KG1 (cell line): ENCODE measurements around the gene RPN2.

Experiments
- DNase-seq: peaks from one replicate; lab custom pipeline; 2025; lab: John Stamatoyannopoulos, UW

Gene RPN2

DNA sequence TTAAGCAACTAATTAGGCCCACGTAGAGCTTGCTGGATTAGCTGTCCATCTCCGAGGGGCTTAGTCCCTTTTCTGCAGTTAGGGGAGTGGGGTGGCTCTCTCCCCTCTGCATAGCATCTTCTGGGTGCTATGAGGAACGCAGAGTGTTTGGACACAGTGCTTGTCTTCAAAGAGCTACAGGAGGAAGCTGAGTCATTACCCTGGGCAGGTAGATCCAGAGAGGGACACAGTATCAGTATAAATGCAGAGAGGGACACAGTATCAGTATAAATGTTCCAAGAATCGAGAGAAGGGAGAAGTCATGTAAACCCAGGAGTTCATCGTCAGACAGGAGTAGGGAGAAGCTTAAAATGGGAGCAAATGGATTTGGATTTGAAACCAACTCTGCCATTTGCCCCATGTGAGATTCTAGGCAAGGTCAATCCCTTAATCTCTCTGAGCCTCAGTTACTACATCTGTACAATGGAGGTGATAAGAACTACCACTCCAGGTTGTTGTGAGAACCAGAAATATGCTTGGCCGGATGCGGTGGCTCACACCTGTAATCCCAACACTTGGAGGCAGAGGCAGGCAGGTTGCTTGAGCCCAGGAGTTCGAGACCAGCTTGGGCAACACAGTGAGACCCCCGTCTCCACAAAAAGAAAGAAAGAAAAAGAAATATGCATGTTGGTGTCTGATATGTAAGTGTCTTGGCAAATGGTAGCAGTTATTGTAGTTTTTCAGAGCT, 88.0 kb downstream of the RPN2 start:
- DNase-seq: no peak

DNA sequence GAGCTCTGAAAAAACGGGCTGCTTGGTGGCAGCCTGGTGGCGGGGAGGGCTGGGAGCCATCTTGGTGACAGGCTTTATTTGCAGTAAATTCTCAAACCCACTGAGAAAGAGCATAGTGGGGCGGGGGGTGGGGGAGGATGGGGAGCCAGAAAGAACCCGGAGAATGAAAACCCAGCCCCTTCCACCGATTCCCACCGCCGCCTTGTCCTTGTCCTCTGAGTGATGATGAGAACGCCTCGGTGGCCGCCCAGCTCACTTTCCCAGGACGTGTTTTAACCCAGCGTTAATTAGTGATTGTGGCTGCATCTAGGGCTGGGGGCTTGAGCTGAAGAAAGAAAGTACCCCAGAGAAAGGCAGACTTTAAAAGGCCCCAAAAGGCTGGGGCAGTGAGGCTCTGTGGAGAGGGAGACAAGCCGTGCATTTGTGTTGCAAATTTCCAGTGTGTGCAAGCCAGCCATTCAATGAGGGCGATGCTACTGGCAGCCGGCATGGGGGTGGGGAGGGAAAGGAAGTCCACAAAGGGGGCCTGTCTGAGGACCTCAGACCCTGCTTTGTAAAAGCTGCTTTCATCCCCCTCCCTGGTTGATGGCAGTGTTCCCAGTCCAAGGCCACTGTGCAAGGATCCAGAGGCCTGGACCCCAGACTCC, 88.7 kb downstream of the RPN2 start:
- DNase-seq: no peak

DNA sequence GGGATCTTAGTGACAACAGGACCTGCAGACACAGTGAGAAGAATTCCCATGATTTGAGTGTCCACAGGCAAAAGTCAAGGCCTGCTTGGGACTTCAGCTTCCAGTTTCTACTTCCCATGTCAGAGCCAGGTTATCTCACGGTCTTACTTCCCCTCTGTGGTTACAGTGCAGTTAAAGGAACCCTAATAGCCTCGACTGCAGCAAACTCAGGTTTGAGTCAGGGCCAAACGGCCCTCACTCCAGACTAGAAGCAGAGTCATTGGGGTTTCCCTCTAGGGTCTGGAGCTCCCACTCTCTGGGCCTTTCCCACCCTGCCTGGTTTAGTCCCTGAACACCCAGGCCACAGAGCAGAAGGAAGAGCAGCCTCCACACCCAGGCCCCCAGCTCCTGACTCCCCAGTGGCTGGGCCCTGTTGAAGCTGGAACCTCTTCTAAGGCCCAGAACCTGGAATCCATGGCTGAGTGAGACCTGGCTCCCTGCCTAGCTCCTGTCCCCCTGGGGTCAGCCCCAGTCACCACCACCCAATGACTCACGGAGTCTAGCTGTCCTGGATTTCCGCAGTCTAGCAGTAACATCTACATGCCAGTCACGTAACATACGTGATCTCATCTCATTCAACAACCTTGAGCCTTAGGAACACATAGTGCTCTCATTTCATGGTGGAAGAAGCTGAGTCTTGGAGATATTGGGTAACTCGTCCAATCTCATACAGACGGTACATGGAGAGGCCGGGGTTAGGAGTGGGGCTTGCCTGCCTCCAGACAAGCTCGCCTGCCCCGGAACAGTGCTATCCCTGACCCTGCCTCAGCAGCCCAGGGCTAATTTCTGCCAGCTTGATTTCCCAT, 91.7 kb downstream of the RPN2 start:
- DNase-seq: peak; percentile 63

DNA sequence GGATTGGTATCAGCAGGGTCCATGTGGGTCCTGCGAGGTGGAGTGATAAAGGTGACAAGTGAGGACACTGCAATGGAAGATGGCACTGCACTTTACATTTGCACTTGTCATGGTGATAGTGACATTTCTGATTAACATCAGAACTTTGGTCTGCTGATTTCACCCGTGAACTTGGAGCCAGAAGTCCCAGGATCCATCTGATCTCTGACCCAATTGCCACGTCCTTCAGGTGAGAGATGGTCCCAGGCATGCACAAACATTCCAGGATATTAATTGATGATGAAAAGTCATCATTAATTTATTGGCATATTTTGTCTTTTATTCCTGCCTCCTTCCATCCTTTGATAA, 92.3 kb downstream of the RPN2 start:
- DNase-seq: no peak

DNA sequence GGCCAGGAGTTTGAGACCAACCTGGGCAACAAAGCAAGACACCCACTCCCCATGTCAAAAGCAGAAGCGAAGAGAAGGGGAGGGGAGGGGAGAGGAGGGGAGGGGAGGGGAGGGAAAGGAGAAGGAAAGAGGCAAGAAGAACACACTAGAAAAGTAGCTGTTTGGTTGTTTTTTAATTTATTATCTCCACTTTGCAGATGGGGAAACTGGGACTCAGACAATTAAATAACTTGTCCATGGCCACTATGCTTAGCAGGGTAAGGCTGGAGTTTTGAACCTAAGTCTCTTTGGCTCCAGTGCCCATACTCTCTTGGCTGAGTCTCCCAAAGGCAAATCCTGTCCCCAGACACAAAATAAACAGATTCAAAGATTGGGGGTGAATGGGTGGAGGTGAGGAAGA, 94.9 kb downstream of the RPN2 start:
- no peak for DNase-seq

DNA sequence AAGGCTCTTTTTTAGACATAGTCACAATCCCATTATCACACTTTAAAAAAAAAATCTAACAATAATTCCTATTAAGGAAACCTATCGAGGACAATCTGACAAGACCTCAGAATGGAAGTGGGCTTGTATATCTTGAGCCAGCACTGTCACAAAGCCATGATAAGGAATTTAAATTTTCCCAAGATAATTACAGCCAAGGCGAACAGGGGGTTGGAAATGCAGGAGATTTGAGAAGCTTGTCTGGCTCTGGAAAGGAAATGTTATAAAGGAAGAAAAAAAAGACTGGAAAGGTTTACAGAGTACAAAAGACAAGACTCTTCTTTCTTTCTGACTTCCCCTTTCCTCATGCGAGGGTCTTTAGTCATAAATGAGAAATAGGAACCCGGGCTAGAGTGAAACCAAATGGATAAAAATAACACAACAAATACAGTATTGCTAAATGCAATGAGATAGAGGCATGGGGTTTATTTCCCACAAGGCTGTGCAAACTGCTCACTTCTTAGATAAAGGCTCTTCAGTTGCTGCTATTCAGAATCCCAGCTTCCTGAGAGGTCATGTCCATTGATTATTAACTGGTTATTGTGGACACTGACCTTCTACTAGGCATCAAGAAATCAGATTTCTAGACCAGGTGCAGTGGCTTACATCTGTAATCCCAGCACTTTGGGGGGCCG, 95.9 kb downstream of the RPN2 start:
- DNase-seq: no peak

DNA sequence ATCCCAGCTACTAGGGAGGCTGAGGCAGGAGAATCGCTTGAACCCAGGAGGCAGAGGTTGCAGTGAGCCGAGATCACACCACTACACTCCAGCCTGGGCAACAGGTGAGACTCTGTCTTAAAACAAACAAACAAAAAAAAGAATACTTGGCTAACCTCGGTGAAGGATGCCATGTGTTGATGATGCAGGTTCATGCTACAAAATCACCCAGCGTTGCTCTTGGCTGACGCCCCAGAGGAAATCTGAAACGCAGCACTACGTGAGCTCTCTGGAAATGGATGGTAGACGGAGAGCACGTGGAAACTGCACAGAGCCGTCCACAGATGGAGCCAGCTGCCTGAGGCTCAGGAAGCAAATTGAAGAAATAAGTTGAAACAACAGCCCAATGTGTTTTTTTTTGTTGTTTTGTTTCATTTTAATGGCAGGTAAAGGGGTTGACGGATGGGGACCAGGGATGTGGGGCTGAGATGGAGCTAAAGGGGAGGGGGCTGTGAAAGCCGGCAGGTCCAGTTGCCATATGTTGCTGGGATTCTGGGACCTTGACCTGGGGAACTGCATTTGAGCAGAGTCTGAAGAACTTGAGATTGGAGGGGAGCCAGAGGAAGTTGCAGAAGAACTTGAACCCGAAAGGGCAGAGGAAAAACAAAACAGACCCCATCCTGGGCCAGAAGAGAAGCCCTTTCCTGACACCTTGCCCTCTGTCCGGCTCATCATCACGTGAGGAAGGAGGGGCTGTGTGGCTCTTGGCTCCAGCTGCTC, 97.5 kb downstream of the RPN2 start:
- no peak for DNase-seq

DNA sequence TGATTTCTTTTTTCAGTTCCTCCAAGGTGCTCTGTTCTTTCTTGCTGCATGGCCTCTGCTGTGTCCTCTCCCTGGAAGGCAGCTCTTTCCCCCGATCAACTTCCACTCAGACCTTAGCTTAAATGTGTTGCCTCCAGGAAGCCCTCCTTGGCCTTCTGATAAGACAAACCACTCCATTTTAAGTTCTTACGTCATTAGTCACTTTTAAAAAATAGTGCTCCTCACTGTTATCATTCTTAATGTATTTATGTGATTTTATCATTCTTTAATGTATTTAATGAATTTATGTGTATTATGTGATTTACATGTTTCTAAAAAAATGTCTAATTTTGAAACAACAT, 98.1 kb downstream of the RPN2 start:
- DNase-seq: no peak

DNA sequence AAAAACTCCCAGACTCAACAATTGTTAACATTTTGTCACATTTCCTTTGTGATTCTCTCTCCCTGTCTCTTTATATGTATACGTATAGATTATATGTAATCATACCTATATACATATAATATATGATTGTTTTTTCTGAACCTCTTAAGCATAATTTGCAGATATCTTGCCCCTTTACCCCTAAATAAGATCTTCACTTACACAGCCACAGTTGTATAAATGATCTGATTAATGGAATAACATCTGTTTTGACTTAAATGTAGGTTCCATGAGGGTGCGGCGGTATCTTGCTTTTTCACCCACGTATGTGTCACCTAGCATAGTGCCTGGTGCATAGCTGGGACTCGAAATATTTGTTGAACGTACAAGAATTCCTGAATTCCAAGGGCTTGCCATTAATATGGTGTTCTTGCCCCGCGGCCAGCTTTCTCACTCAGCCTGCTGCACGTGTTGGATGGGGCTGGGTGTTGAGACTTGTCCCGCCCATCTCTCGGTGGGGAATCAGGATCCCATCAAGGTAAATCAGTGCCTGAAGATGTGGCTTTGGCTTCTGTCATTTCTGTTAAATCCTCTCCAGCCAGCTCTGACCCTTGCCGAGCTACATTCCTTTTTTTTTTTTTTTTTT, 99.9 kb downstream of the RPN2 start:
- no peak for DNase-seq

DNA sequence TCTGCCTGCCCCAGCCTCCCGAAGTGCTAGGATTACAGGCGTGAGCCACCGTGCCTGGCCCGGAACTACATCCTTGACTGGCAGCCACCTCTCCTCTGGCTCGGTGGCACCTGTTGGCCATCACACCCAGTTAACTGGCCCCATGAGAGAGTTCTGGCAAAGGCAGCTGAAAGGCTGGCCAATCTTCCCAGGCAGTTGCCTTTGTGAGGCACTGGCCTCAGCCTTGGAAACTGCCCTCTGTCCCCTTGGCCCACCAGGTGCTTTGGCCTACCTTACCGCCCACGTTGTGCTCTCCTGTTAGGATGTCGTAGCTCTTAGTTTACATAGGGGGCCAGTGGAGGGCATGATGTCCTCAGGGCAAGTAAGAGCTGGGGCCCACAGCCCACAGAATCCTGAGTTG, 100.7 kb downstream of the RPN2 start:
- DNase-seq: no peak

DNA sequence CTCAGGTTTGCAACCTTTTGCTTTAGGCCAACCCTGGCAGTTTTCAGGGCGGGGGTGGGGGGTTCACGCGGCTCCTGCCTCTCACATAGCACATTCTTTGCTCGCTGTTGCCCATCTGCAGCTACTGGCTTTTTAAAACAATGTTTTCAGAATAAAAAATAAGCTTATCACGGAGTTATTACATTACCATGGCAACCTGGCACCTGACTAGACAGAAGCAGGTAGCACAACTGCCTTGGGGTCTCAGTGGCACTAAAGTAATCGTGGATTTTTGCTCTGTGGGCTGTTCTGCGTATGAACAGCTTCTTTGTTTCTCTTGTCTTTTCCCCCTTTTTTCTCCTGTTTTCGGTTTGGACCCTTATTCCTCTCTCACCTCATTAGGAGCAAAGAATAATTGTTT, 101.3 kb downstream of the RPN2 start:
- no peak for DNase-seq

DNA sequence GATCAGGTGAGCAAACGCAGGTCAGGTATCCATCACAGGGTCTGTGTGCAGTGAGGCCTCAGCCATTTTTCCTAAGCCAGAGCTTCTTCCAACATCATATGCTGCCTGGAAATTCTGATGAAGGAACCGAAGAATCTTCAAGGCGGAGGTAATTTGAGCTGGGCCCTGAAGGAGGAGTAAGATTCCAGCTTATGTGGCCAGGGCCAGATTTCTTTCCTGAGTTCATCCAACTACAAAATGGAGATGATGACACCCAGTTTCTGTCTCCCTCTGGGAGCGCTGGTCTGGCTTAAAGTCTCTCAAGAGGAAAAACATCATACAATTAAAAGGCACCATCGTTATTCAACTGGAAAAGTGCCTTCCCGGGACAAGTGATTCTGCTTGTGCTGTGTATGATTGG, 103.4 kb downstream of the RPN2 start:
- no peak for DNase-seq

DNA sequence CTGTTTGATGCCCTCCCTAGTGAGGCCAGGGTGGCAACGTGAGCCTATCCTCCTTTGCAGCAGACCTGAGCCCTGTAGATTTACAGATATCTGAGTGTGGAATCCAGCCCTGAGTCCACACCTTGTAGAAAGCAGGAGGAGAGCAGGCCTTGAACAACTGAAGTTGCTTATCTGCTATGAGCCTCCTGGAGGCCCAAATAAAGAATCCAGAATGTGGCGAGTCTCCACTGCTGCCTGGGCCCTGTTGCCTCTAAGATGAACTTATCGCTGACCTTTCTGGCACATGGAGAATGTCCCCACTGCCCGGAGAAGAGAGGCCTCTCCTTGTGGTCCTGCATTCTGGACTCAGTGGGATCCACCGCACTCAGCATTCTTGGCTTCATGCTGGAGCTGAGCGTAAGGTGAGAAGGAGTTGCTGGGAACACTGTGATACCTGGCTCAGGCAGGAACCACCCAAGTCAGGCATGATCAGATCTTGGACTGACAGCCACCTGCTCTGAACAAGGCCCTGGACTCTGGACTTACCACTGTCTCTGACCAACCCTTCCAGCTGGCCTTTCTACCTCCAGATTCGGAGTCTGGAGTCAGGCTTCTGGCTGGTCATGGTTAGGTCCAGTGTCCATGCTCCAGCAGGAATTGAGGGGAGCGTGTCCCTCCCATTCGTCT, 104.5 kb downstream of the RPN2 start:
- DNase-seq: no peak

DNA sequence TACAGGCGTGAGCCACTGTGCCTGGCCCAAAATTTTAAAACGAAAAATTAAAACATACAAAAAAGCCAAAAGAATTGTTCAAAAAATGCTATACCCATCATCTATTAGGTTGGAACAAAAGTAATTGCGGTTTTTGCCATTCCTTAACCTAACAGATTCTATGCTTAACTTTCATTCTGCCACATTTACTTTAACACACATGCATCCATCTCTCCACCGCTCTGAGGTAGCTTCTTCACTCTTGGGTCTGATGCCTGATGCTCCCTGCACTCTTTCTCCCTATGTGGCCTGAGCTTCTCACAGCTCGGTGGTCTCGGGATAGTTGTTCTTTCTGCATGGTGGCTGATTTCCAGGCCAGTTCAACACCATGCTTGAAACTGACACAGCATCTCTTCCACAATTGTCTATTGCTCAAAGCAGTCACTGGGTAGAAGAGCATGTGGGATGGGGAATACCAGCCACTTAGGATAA, 105.6 kb downstream of the RPN2 start:
- no peak for DNase-seq

DNA sequence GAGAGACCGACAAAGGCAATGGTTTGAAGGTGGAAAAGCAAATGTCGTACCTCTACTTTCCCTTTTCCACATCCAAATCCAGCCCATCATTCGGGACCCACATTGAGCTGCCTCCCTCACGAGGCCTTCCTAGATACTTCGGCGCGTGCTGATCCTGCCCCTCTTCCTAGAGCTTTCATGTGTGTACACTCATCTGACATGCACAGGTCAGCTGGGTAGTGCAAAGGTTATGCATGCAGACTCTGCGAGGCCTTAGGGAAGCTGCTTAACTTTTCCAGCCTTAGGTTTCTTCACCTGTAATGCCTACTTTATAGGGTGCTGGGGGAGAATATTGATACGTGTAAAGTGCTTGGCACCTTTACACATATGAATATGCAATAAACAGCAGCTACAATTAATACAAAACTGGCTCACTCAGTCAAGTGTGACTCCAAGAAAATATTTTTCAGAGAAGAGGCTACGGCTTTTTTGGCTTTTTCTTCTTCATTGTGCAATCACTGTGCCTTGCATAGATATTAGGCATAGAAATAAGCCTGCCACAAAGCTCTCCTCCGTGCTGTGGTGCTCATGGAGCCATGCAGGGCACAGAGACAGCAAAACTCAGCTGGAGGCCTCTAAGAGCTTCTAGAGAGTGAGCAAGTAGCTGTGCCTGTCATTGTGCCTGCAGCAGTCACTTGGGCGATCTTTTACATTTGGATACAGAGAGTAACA, 106.7 kb downstream of the RPN2 start:
- DNase-seq: no peak

DNA sequence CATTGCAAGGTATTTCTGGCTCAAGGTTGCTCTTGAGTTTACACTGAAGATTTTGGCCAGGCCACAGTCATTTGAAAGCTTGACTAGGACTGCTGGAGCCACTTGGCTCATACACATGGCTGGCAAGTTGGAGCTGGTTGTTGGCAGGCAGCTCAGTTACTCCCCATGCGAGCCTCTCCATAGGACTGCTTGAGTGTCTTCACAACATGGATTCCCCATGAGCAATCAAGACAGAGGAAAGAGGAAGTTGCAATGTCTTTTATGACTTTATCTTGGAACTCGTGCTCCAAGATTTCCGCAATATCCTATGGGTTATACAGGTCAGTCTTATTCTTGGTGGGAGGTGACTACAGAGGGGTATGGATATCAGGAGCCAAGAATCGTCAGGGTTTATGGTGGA, 109.0 kb downstream of the RPN2 start:
- no peak for DNase-seq

DNA sequence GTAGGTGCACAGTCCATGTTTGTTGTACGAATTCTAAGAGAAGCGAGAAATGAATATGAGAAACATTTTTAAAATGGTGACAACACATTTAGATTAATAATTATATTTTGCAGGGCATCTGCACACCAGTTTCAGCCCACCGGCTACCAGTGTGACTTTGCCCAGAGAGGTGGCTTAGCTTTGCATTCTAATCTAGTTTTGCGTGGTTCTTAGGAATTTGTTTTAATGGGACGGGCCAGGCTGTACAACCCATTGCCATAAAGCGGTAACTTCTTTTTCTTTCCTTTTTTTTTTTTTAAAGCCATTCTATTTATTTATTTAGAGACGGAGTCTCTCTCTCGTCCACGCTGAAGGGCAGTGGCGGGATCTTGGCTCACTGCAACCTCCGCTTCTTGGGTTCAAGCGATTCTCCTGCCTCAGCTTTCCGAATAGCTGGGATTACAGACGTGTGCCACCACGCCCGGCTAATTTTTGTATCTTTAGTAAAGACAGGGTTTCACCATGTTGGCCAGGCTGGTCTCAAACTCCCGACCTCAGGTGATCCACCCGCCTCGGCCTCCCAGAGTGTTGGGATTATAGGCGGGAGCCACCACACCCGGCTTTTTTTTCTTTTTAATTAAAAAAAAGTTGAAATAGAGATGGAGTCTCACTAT, 111.2 kb downstream of the RPN2 start:
- DNase-seq: no peak
